Measurements from ENCODE around the gene HOXC11.

Gene HOXC11

DNA sequence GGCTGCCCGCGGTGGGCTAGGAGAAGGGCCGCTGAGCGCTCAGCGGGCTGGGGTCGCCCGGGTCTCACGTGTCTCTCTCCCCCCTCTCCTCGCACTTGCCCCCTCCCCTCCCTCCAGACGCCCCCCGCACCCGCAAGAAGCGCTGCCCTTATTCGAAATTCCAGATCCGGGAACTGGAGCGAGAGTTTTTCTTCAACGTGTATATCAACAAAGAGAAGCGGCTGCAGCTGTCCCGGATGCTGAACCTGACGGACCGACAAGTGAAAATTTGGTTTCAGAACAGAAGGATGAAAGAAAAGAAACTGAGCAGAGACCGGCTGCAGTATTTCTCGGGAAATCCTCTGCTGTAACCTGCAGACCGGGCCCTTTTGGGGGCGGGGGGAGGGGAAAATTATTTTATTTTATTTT lies 2.1 kb downstream of the HOXC11 start:
- no peak for DNase-seq

GRCh38 chr12:53975479-53976152 lies 2.7 kb downstream of the HOXC11 start:
- DNase-seq = no peak

GRCh38 chr12:53976172-53976822 lies 3.4 kb downstream of the HOXC11 start:
- no peak for DNase-seq

DNA sequence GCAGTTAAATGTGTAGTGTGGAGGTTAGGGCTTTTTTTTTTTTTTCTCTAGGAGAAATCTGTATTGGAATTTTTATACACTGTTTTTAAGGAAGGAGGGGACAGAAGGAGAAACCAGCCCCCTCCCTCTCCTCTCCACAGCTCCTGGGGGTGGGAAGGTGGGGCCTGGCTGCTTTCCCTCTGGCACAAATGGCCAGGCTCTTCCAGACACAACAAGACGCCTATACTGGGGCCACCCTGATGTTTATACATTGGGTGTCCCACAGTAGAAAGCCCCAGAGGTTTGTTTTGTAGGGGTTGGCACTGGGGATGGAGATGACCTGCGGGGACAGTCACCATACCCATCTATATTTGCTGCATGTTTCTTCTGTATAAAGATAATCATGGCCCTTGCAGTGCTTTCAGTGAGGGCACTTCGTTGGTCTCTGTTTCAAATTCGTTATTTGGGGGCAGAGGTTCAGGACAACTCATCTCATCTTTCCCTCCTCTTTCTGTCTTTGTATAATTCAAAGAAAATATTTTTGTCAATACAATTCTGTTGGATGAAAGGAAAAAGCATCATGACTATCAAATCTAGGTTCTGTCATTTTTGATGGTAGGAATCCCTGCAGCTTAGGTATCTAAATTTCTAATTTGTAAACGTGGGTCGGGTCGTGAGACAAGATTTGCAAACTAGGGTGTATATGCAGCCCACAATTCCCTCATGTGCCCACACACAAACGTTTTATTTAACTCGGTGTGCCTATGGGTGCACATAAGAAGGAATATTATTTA lies 4.1 kb downstream of the HOXC11 start:
- DNase-seq = no peak

- no peak for DNase-seq
These were observed 4.9 kb downstream of the HOXC11 start for GRCh38 chr12:53977596-53978445.

- no peak for DNase-seq
These were observed 5.8 kb downstream of the HOXC11 start for GRCh38 chr12:53978477-53979356.

DNA sequence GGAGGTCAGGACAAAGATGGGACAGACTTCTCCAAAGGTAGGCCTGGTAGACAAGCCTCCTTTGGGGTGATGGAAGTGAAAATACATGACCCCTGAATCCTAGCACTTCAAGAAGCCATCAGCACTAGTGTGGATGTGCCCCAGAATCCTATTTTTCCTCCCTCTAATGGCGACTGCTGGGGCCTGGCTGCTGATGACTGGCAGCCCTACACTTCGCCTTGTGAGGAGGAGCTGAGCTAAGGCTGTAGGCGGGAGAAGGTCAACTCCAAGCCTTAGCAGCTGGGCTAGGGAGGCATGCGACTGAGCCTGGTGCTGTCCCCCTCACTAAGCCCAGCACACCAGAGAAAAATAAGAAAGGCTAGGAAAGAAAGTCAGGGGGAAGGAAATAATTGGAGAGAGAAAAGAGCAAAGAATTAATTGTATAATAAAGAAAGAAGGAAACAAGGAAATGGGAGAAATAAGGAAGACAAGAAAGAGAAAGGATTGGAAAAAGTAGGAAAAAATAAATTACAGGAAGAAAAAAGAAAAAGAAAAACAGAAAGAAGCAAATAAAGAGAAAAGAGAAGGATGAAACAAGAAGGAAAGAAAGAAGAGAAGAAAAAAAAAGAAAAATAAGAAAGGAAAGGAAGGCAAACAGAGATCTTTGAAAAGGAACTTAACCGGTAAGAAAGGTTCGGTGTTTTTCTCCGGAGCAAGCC lies 7.3 kb downstream of the HOXC11 start:
- DNase-seq = no peak

GRCh38 chr12:53980802-53981496 lies 8.0 kb downstream of the HOXC11 start:
- no peak for DNase-seq

DNA sequence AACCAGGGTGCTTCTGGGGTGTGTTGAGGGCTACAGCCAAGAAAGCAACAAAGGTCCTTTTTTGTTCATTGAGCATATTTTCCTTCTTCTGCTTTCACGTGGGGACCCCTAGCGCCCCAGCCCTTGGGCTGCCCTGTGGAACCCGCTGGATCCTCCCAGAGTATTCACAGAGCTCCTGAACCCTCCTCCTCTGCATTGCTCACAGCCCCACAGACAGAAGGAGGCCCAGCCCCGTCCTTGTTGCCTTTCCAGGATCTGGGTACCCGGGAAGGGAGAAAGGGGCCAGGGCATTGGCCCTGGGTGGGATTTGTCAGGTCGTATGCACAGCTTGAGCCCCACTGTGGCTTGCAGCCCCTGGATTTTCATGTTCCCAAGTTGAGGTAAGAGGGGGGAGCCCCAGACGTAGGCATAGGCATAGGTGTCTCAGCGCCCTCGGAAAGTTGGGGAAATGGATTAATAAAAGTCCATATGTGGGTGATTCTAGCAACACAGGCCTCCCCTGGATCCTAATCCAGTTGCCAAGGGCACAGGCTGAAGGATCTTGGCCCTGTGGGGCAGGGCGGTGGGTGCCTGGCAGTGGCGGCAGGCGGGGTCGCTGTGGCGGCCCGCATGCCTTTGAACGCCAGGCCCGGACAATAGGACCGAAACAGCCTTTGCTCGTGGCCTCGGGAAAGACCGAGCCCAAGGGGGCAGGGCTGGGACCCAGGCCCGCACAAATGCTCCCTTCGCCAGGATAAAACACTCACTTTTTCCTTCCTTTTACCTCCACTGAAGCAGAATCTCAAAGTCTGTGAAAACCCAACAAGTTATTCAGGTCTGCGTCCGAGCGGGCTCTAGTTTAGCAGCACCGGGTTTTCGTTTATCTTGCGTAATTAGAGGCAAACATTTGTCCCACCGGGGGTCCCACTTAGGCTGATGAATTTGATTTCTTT lies 9.0 kb downstream of the HOXC11 start:
- no peak for DNase-seq

GRCh38 chr12:53982648-53983567 lies 10.0 kb downstream of the HOXC11 start:
- no peak for DNase-seq

DNA sequence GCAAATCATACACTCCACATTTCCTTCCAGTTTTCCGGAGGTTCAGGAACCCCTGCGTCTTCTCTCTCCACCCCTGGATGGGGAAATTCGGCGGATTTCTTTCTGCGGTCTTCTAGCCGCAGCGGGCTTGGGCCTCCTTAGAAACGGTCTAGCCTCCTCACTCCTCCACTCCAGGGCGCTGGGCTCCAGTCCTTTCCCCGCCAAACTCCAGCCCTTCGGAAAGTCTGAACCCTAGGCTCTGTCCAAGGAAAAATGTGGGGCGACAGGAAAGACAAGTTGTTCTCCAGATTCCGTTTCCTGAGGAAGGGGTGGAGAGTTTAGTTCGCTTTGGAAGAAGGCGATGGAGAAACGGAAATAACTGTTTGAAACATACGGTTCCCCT lies 10.6 kb downstream of the HOXC11 start:
- no peak for DNase-seq

DNA sequence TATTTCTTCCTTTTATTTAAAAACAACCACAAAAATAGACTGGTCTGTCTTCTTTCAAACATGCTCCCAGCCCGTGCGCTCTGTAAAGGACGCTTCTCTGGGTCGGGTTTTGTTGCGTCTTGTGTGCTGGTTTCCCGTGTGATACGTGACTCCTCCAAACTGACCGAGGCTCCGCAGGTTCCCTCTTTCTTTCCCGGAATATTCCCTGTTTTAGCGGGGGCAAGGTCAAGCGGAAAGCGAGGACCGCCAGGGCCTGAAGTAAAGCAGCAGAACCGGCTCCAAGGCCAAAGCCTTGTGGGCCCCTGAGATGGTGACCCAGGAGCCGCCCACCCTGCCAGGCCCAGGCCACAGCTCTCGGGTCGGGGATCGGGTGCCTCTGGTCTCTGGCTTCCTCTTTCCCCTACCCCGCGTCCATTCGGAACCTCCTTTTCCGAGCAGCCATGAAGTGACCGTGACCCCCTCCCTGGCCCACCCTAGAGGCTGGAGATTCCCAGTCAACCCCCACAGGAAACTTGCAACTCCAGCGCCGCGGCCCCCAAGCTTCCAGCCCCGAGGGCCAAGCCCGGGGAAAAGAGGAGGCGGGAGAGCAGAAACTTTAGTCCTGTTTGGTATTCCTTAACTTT lies 11.1 kb downstream of the HOXC11 start:
- DNase-seq = no peak

- peak; percentile 92 for DNase-seq
These were observed 12.2 kb downstream of the HOXC11 start, which contains the start of gene HOXC10 for GRCh38 chr12:53984901-53985691. Gene HOXC10 (plus strand): TSS chr12:53985146. CDS start chr12:53985260, 114 bp downstream.

DNA sequence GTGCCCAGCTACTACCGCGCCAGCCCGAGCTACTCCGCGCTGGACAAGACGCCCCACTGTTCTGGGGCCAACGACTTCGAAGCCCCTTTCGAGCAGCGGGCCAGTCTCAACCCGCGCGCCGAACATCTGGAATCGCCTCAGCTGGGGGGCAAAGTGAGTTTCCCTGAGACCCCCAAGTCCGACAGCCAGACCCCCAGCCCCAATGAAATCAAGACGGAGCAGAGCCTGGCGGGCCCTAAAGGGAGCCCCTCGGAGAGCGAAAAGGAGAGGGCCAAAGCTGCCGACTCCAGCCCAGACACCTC lies 12.7 kb downstream of the HOXC11 start:
- DNase-seq = no peak

DNA sequence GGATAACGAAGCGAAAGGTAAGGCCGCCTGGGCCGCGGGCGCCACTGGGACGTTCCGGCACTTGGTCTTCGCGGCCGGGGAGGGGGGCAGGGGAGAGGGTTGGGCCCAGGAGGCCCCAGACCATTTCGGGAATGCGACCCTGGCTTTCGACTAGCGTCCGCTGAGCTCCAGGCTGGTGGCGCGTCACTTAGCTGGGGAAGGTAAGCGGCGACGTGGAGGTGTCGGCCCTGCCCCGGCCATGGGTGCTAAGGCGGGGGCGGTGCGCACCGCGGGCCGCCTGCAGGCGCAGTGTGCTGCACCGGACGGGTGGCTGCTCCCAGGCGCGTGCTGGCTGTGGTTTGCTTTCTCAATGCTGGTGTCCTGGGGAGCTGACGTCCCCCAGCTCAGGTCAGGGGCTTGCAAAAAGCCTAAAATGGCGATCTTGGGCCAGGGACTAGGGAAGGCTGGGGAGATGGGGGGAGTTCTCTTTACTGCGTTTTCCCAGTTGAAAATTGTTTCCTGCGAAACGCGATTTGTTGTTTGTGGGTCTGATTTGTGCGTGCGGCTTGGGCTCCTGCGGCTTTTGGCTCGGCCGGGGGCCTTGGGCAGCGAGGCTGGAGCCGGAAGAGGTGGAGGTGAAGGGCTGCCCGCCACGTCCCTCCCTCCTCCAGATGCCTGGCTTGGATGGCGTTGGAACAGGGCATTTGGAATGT lies 13.2 kb downstream of the HOXC11 start:
- DNase-seq = no peak

GRCh38 chr12:53986686-53987483 lies 14.0 kb downstream of the HOXC11 start:
- no peak for DNase-seq

All from NCI-H1105 treated with DMSO at 0.1 percent for 48 hours (cell line).